GM21825 (cell line): ENCODE results near the gene CYFIP2.

Experiments
- ATAC-seq: cut with Tn5 transposase; IDR thresholded peaks from one replicate; pipeline ENCODE4 v1.9.1; 2021; ENCODE audit warnings: mild to moderate bottlenecking, moderate library complexity; ENCODE audit not compliant: unreplicated experiment

CYFIP2 gene

GRCh38 chr5:157285310-157286035 is 19.6 kb downstream of the CYFIP2 start:
- no peak for ATAC-seq

- no peak for ATAC-seq
Measured at GRCh38 chr5:157286761-157287211, 20.9 kb downstream of the CYFIP2 start.

GRCh38 chr5:157288405-157289163 is 22.7 kb downstream of the CYFIP2 start:
- no peak for ATAC-seq

- no peak for ATAC-seq
Measured at GRCh38 chr5:157289164-157289819, 23.4 kb downstream of the CYFIP2 start.

- no peak for ATAC-seq
Measured at GRCh38 chr5:157290156-157290980, 24.4 kb downstream of the CYFIP2 start.

GRCh38 chr5:157290981-157291711 is 25.2 kb downstream of the CYFIP2 start:
- ATAC-seq, result peak; percentile 92

GRCh38 chr5:157292599-157292998 is 26.7 kb downstream of the CYFIP2 start:
- no peak for ATAC-seq

- no peak for ATAC-seq
Measured at GRCh38 chr5:157294407-157295091, 28.6 kb downstream of the CYFIP2 start.

GRCh38 chr5:157295247-157295646 is 29.3 kb downstream of the CYFIP2 start:
- no peak for ATAC-seq

- no peak for ATAC-seq
Measured at GRCh38 chr5:157300564-157300963, 34.6 kb downstream of the CYFIP2 start.

GRCh38 chr5:157301066-157301465 is 35.1 kb downstream of the CYFIP2 start:
- ATAC-seq, result no peak

- no peak for ATAC-seq
Measured at GRCh38 chr5:157303023-157303422, 37.1 kb downstream of the CYFIP2 start.

- ATAC-seq, result no peak
Measured at GRCh38 chr5:157303667-157304327, 37.9 kb downstream of the CYFIP2 start.

- ATAC-seq, result no peak
Measured at GRCh38 chr5:157306081-157306480, 40.2 kb downstream of the CYFIP2 start.

GRCh38 chr5:157306692-157307471 is 41.0 kb downstream of the CYFIP2 start:
- ATAC-seq, result no peak

- ATAC-seq, result peak; percentile 50
Measured at GRCh38 chr5:157308836-157309465, 43.0 kb downstream of the CYFIP2 start.

- no peak for ATAC-seq
Measured at GRCh38 chr5:157309796-157310195, 43.9 kb downstream of the CYFIP2 start.

GRCh38 chr5:157311595-157311994 is 45.7 kb downstream of the CYFIP2 start:
- no peak for ATAC-seq
